GM19452 (cell line): ENCODE data around the gene KPNA2.
"Not testable (repeated sequence)": the region's sequence is repeated elsewhere in the genome, so short reads cannot be mapped to it uniquely, and the experiment has no call there.

Experiments
- ATAC-seq: cut with Tn5 transposase; IDR thresholded peaks from one replicate; pipeline ENCODE4 v1.9.1; 2021; ENCODE audit not compliant: unreplicated experiment

Gene KPNA2

GRCh38 chr17:68019675-68020408, 15.7 kb upstream of the KPNA2 start:
- ATAC-seq = peak; percentile 93

GRCh38 chr17:68020409-68020756, 15.2 kb upstream of the KPNA2 start:
- ATAC-seq = no peak

- ATAC-seq = not testable (repeated sequence)
Observed at GRCh38 chr17:68020791-68021190, 14.7 kb upstream of the KPNA2 start.

GRCh38 chr17:68021963-68022362, 13.6 kb upstream of the KPNA2 start:
- no peak for ATAC-seq

- ATAC-seq = not testable (repeated sequence)
Observed at GRCh38 chr17:68022547-68022946, 13.0 kb upstream of the KPNA2 start.

- no peak for ATAC-seq
Observed at GRCh38 chr17:68029512-68030215, 5.9 kb upstream of the KPNA2 start.

GRCh38 chr17:68033636-68034451, 1.7 kb upstream of the KPNA2 start:
- ATAC-seq = no peak

- ATAC-seq = no peak
Observed at GRCh38 chr17:68034452-68034776, 1.1 kb upstream of the KPNA2 start.

GRCh38 chr17:68035131-68035522, 408 bp upstream of the KPNA2 start:
- ATAC-seq = peak; percentile 85

- ATAC-seq = no peak
Observed at GRCh38 chr17:68036304-68037147, 991 bp downstream of the KPNA2 start.

- ATAC-seq = no peak
Observed at GRCh38 chr17:68047153-68047846, 11.8 kb downstream of the KPNA2 start.

- not testable (repeated sequence) for ATAC-seq
Observed at GRCh38 chr17:68047890-68048542, 12.5 kb downstream of the KPNA2 start.

- no peak for ATAC-seq
Observed at GRCh38 chr17:68048996-68049395, 13.5 kb downstream of the KPNA2 start.

- not testable (repeated sequence) for ATAC-seq
Observed at GRCh38 chr17:68049812-68050437, 14.4 kb downstream of the KPNA2 start.

- not testable (repeated sequence) for ATAC-seq
Observed at GRCh38 chr17:68051321-68052312, 16.1 kb downstream of the KPNA2 start.

GRCh38 chr17:68052810-68053209, 17.3 kb downstream of the KPNA2 start:
- no peak for ATAC-seq

GRCh38 chr17:68053231-68054013, 17.9 kb downstream of the KPNA2 start:
- no peak for ATAC-seq
